Osteocyte (in vitro differentiated cells): ENCODE results near the gene TTC21B. TPM values are rescaled to one million over a fixed set of nuclear protein-coding genes. Genes with fewer than 3 reads are reported as not detected.
"Not testable (repeated sequence)": the region's sequence is repeated elsewhere in the genome, so short reads cannot be mapped to it uniquely, and the experiment has no call there.

Source experiments
- DNase-seq: peaks from one replicate; pipeline ENCODE4 v3.0.0; 2021; ENCODE audit warnings: mixed read lengths; ENCODE audit not compliant: unreplicated experiment; ENCODE audit errors: extremely low spot score
- H3K27ac Mint-ChIP-seq: one replicate; pipeline ENCODE4 v1.8.0; 2021; ENCODE audit warnings: mild to moderate bottlenecking, mixed read lengths; ENCODE audit not compliant: unreplicated experiment
- H3K27me3 Mint-ChIP-seq: one replicate; pipeline ENCODE4 v1.8.0; 2021; ENCODE audit warnings: mixed read lengths; ENCODE audit not compliant: unreplicated experiment
- H3K36me3 Mint-ChIP-seq: one replicate; pipeline ENCODE4 v1.8.0; 2021; ENCODE audit warnings: mixed read lengths; ENCODE audit not compliant: unreplicated experiment
- H3K4me1 Mint-ChIP-seq: one replicate; pipeline ENCODE4 v1.8.0; 2021; ENCODE audit warnings: mixed read lengths; ENCODE audit not compliant: unreplicated experiment
- H3K4me3 Mint-ChIP-seq: one replicate; pipeline ENCODE4 v1.8.0; 2021; ENCODE audit warnings: mild to moderate bottlenecking, moderate library complexity, mixed read lengths; ENCODE audit not compliant: unreplicated experiment
- H3K9me3 Mint-ChIP-seq: one replicate; pipeline ENCODE4 v1.8.0; 2021; ENCODE audit warnings: mixed read lengths; ENCODE audit not compliant: unreplicated experiment
- total RNA-seq: library from RNA; stranded (reverse); gene quantifications from 2 replicates; pipeline ENCODE4 v1.2.1, GENCODE V29; 2021
- TF ChIP-seq, protein P1 (sequence below): fragments of 200-600 bp; sonication (generic); IDR thresholded peaks from 2 replicates; pipeline ENCODE4 v1.5.0; 2021; ENCODE audit warnings: antibody characterized with exemption, mild to moderate bottlenecking, moderate library complexity

Gene TTC21B
- total RNA-seq, 1 donor from 2014 or later: 25.1 TPM

GRCh38 chr2:165864296-165864695 lies 89.3 kb downstream of the TTC21B start:
- Mint-ChIP-seq H3K4me1 (peaks cover 13% of the 10 kb centered on the region), H3K4me3 (no peak overlapping the region), H3K36me3 (peaks cover 20% of the 10 kb centered on the region), H3K9me3 (peaks cover 11% of the 10 kb centered on the region), H3K27ac (no peak overlapping the region), H3K27me3 (no peaks in the 10 kb centered on the region)
- TF ChIP-seq, protein P1, sequence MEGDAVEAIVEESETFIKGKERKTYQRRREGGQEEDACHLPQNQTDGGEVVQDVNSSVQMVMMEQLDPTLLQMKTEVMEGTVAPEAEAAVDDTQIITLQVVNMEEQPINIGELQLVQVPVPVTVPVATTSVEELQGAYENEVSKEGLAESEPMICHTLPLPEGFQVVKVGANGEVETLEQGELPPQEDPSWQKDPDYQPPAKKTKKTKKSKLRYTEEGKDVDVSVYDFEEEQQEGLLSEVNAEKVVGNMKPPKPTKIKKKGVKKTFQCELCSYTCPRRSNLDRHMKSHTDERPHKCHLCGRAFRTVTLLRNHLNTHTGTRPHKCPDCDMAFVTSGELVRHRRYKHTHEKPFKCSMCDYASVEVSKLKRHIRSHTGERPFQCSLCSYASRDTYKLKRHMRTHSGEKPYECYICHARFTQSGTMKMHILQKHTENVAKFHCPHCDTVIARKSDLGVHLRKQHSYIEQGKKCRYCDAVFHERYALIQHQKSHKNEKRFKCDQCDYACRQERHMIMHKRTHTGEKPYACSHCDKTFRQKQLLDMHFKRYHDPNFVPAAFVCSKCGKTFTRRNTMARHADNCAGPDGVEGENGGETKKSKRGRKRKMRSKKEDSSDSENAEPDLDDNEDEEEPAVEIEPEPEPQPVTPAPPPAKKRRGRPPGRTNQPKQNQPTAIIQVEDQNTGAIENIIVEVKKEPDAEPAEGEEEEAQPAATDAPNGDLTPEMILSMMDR: no peak
- DNase-seq: no peak

GRCh38 chr2:165863810-165864261 lies 89.7 kb downstream of the TTC21B start:
- Mint-ChIP-seq H3K27ac (no peak overlapping the region), H3K9me3 (peaks cover 11% of the 10 kb centered on the region), H3K27me3 (no peaks in the 10 kb centered on the region), H3K4me1 (peaks cover 11% of the 10 kb centered on the region), H3K36me3 (peaks cover 19% of the 10 kb centered on the region), H3K4me3 (no peak overlapping the region)
- DNase-seq: no peak
- TF ChIP-seq, protein P1: no peak

DNA sequence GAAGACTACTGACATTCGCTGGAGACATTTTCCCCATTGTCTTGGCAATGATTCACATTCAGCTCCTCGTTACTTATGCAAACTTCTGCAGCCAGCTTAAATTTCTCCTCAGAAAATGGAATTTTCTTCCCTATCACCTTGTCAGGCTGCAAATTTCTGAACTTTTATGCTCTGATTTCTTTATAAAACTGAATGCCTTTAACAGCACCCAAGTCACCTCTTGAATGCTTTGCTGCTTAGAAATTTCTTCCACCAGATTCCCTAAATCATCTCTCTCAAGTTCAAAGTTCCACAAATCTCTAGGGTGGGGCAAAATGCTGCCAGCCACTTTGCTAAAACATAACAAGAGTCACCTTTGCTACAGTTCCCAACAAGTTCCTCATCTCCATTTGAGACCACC lies 92.5 kb downstream of the TTC21B start:
- not testable (repeated sequence) for H3K27ac Mint-ChIP-seq, H3K4me3 Mint-ChIP-seq, H3K27me3 Mint-ChIP-seq, DNase-seq
- H3K4me1 Mint-ChIP-seq: peaks cover 18% of the 10 kb centered on the region
- peaks cover 13% of the 10 kb centered on the region for H3K36me3 Mint-ChIP-seq
- peaks cover 11% of the 10 kb centered on the region for H3K9me3 Mint-ChIP-seq

DNA sequence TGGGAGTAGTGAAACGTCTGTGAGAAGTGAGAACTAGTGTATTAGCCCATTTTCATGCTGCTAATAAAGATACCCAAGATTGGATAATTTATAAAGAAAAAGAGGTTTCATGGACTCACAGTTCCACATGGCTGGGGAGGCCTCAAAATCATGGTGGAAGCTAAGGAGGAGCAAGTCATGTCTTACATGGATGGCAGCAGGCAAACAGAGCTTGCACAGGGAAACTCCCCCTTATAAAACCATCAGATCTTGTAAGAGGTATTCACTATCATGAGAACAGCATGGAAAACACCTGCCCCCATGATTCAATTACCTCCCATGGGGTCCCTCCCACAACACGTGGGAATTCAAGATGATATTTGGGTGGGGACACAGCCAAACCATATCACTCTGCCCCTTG lies 93.9 kb downstream of the TTC21B start:
- H3K27me3 Mint-ChIP-seq: not testable (repeated sequence)
- H3K9me3 Mint-ChIP-seq: peaks cover 11% of the 10 kb centered on the region

GRCh38 chr2:165857876-165858275 lies 95.7 kb downstream of the TTC21B start:
- Mint-ChIP-seq H3K4me3 (no peak overlapping the region), H3K27ac (peak overlapping the region; percentile 80), H3K36me3 (peaks cover 22% of the 10 kb centered on the region), H3K27me3 (no peaks in the 10 kb centered on the region), H3K4me1 (peaks cover 18% of the 10 kb centered on the region), H3K9me3 (peaks cover 24% of the 10 kb centered on the region)
- DNase-seq: no peak
- TF ChIP-seq, protein P1: no peak

More for the DNA sequence above, 93.9 kb downstream of the TTC21B start:
- not testable (repeated sequence) for H3K4me3 Mint-ChIP-seq, H3K27ac Mint-ChIP-seq, DNase-seq
- Mint-ChIP-seq H3K4me1 (peaks cover 18% of the 10 kb centered on the region), H3K36me3 (peaks cover 13% of the 10 kb centered on the region)

DNA sequence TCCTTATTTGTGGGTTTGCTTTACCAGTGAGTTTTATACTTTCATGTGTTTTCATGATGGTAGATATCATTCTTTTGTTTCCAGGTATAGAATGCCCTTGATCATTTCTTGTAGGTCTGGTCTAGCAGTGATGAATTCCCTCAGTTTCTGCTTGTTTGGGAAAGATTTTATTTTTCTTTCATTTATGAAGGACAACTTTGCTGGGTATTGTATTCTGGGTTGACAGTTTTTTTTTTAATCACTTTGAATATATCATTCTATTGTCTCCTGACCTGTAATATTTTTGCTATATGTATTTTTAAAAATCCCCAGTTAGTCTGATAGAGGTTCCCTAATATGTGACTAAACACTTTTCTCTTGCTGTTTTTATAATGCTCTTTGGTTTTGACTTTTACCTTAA lies 101.2 kb downstream of the TTC21B start:
- Mint-ChIP-seq H3K4me3 (no peak overlapping the region), H3K9me3 (peaks cover 48% of the 10 kb centered on the region), H3K4me1 (peaks cover 6% of the 10 kb centered on the region), H3K27ac (no peak overlapping the region), H3K27me3 (no peaks in the 10 kb centered on the region), H3K36me3 (peaks cover 21% of the 10 kb centered on the region)
- DNase-seq: no peak
- TF ChIP-seq, protein P1: no peak
